GM12873 (cell line): ENCODE results near the gene FN1.

ENCODE experiments used
- TF ChIP-seq, protein P1 (sequence below): IDR thresholded peaks from 2 replicates; pipeline ENCODE4 v1.5.1; 2012; ENCODE audit warnings: low read depth, mild to moderate bottlenecking, moderate library complexity, low read length, control low read depth; ENCODE audit not compliant: insufficient read depth; ENCODE audit errors: missing control alignments

Gene FN1

DNA sequence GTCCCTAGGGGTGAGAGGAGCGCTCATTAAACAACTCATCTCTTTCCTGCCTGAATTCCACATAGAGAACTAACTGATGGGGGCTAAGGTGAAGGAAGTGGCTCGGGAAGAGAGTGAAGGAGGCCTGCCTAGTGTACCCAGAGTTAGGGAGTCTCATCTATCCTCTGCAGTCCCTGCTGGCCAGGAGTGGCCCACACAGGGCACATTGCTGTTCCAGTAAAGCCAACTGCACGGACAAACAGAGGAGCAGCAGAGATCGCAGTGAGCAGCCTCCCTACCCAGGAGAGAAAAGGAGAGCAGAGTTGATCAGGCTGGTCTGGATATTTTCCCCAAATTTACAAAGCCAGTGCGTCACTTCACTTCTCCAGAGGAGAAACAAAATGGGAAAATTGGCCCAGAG lies 16.9 kb upstream of the FN1 start:
- TF ChIP-seq, protein P1, sequence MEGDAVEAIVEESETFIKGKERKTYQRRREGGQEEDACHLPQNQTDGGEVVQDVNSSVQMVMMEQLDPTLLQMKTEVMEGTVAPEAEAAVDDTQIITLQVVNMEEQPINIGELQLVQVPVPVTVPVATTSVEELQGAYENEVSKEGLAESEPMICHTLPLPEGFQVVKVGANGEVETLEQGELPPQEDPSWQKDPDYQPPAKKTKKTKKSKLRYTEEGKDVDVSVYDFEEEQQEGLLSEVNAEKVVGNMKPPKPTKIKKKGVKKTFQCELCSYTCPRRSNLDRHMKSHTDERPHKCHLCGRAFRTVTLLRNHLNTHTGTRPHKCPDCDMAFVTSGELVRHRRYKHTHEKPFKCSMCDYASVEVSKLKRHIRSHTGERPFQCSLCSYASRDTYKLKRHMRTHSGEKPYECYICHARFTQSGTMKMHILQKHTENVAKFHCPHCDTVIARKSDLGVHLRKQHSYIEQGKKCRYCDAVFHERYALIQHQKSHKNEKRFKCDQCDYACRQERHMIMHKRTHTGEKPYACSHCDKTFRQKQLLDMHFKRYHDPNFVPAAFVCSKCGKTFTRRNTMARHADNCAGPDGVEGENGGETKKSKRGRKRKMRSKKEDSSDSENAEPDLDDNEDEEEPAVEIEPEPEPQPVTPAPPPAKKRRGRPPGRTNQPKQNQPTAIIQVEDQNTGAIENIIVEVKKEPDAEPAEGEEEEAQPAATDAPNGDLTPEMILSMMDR = no peak

DNA sequence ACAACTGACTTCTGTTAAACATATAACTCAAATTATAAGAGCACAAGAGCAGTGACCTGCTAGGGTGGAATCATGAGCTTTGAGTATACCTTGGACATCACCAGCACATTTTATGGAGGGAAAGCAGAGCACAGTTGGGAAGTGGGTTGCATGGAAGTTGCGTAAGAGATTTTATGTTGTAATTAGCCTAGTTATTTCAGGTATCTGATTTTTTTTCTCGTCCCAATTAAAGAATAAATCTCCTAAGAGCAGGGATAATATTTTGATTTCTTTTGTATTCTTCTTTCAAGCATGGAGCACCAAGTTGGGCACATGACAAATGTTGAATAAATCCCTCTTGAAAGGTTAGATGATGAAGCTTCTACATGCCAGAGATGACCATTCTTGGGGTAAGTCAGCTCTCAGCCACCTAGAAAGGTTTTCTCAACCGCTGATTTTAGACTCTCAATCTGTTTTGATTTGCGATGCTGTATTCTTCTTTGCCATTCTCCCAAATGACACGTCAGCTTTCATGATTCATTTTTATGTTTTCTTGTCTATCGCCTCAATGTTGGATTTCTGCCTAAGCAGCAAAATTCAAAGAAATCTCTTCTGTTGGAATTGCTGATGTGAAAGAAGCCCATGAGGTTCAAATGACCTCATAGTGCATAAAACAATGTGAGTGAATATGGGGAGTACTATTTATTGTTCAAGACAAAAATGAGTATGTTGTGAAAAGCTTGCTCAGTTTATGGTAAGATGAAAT lies 15.3 kb upstream of the FN1 start:
- TF ChIP-seq, protein P1 = no peak

- TF ChIP-seq, protein P1 = no peak
Measured at GRCh38 chr2:215450188-215451011, 14.5 kb upstream of the FN1 start.

- TF ChIP-seq, protein P1 = no peak
Measured at GRCh38 chr2:215447673-215448081, 11.8 kb upstream of the FN1 start.

GRCh38 chr2:215447056-215447455 lies 11.2 kb upstream of the FN1 start:
- TF ChIP-seq, protein P1 = no peak

DNA sequence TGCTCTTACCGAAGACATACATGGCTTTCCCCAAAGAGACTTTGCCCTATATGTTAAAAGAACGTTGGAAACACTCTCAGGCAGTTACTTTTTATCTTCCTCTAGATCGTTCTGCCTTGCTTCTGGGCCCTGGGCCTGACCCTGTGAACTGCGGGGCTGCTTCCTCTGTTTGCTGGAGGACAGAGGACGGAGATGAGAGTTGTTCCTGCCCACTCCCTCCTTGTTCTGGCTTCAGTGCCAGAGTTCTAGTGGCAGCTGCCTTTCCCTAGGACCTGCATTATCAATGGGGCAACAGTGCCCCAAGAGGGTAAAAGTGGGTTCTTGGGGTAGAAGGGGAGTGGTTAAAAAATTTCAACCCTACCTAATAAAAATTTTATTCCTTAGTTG lies 6.5 kb upstream of the FN1 start:
- TF ChIP-seq, protein P1 = no peak
